NCI-H2171 treated with DMSO at 0.1 percent for 48 hours (cell line): ENCODE data around the gene ZNF846.
"Not testable (repeated sequence)": the region's sequence is repeated elsewhere in the genome, so short reads cannot be mapped to it uniquely, and the experiment has no call there.

Experiments used
- DNase-seq: peaks from one replicate; lab custom pipeline; 2025; lab: John Stamatoyannopoulos, UW

The ZNF846 gene

GRCh38 chr19:9768175-9769112, at the start of gene ZNF846:
Gene ZNF846, minus strand, starts transcription at chr19:9768738. Its CDS starts 3,788 bp downstream, at chr19:9764950.
- peak; percentile 94 for DNase-seq

GRCh38 chr19:9818175-9818733, 49.7 kb upstream of the ZNF846 start:
- DNase-seq, result no peak

DNA sequence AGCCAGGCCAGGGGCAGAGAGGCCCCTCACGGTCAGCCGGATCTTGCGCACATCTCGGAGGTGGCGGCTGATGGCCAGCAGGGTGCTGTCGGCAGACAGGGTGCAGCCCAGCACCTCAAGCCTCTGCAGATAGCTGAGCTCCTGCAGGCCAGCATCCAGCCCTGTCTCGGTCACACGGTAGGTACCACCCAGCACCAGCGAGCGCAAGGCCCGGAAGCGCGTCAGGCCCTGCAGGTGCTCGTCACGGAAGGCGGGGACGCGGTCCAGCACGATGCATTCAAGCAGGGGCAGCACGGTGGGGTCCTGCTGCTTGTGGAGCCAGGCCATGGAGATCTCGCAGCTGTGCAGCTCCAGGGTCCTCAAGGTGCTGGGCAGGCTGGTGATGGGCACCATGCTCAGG, 42.6 kb upstream of the ZNF846 start:
- DNase-seq, result no peak

DNA sequence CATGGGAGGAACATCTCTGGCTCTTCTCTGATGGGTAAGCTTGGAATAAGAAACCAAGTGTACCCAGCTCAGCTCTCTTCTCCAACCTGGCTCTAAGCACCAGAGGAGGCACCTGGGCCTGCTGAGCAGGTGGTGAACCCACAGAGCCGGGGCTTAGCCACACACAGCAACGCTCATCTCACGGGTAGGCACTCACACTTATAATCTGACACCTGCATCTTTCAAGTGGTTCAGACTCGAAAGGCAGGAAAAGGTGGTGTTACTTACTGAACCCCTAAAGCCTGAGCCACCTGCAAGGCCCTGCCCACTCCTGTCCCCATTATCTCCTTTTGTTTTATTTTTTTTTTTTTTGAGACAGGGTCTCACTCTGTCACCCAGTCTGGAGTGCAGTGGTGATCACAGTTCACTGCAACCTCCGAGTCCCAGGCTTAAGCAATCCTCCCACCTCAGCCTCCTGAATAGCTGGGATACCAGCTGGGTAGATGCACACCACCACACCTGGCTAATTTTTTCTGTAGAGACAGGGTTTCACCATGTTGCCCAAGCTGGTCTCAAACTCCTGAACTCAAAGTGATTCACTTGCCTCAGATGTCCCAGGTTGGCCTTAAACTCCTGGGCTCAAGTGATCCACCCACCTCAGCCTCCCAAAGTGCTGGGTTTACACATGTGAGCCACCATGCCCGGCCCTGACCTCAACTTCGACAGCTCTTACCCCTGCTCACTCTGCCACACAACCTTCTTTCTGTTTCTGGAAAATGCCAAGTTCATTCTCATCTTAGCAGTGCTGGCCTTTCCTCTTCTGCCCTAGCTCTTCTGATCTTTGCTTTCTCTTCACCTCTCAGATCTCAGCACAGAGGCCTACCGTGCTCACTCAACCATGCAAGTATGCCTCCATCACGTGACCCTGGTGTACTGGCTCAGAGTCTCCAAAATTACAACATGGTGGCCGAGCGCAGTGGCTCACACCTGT, 40.6 kb upstream of the ZNF846 start:
- no peak for DNase-seq

DNA sequence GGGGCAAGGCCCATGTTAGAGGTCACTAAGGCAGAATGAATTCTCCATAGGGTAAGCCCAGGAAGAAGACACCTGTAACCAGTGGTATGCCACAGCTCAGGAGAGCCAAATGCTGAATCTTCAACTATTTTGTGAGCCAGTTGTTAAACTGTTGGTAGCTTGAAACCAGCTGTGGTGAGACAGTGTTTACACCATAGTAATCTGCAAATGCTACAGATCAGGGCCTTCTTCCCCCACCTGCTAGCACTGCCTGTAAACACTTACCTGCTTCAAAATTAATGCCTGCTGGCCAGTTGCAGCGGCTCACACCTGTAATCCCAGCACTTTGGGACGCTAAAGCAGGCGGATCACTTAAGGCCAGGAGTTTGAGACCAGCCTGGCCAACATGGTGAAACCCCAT, 38.3 kb upstream of the ZNF846 start:
- no peak for DNase-seq

DNA sequence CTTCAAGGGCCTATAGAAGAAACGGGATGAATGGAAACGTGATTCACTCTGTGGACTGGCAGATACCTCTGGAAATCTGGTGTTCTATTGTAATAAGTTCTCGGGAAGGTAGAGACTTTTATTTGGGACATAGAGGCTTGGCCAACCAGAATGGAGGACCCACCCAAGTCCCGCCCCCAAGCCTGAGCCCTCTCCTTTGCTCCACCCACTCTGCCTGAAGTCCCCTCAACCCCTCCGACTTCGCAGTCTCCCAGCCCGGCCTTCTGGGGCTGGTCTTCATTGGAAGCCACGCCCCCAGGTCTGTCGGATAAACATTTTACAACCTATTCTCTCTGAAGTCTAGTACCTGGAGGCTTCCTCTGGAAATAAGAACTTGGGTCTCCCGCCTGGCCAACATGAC, 33.4 kb upstream of the ZNF846 start:
- DNase-seq, result no peak

DNA sequence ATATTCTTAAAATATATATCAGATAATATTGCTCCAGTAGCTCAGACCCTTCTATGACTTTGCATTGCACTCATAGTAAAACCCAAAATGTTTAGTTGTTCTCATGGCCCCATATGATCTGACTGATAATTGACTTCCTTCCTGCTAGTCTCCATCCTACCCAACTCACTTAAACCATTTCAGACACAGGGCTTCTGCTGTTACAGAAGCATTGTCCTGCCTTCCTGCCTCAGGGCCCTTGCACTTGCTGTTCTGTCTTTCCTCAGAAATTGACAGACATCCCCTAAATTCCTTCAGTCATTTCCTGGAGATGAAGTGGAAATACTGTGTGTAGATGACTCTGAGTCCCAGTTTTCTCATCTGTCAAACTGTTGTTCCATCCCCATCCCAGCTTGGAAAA, 30.6 kb upstream of the ZNF846 start:
- DNase-seq, result no peak

- no peak for DNase-seq
Measured at GRCh38 chr19:9797871-9798270, 29.3 kb upstream of the ZNF846 start.

DNA sequence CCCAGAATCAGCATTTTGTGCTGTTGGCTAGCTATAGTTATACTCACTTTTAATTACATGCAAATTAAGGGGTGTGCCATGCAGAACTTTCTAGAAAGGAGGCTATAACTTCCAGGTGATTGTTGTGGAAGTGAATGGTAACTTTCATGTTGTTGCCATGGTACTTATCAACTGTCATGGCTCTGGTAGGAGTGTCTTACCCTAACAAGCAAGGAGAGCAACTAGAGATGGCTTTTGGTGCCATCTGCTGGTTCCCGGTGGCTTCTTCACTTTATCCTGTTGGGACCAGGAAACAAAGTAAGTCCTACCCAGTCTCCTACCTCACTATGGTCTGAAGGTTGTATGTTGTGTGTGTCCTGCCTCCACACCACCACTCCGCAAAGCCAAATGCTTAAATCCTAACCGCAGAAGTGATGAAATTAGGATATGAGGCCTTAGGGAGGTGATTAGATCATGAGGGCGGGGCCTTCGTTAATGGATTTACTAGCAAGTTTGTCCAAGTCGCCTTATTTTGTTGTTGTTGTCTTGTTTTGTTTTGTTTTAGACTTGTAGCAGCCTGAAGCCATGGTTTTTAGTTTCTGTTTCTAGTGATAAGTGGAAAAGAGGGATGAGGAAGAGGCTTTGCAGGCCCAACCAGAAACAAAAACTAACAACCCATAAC, 27.7 kb upstream of the ZNF846 start:
- DNase-seq, result peak; percentile 74

- no peak for DNase-seq
Measured at GRCh38 chr19:9793071-9793591, 24.6 kb upstream of the ZNF846 start.

DNA sequence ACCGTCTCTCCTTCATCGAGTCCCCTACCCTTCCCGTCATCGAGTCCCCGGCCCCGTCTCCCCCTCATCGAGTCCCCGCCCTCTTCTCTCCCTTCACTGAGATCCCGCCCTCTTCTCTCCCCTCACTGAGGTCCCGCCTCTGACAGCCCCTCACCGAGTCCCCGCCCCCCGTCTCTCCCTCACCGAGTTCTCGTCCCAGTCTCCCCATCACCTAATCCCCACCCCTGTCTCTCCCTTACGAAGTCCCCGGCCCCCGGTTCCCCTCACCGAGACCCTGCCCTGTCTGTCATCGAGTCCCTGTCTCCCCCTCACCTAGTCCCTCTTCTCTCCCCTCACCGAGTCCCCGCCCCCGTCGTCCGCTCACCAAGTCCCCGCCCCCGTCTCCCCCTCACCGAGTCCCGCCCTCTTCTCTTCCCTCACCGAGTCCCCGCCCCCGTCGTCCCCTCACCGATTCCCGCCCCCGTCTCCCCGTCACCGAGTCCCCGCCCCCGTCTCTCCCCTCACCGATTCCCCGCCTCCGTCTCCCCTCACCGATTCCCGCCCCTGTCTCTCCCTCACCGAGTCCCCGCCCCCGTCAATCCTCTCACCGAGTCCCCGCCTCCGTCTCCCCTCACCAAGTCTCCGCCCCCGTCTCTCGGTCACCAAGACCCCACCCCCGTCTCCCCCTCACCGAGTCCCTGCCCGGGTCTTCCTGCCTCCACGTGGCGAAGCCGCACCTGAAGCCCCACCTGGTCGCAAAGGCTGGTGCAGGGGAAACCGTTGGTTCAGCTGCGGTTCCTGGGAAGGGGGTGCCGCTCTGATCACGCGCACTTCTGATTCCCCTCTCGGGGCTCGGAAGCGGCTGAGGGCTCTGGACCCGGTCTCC, 23.9 kb upstream of the ZNF846 start:
- DNase-seq, result peak; percentile 79

GRCh38 chr19:9791552-9792205, 23.1 kb upstream of the ZNF846 start:
- peak; percentile 81 for DNase-seq

DNA sequence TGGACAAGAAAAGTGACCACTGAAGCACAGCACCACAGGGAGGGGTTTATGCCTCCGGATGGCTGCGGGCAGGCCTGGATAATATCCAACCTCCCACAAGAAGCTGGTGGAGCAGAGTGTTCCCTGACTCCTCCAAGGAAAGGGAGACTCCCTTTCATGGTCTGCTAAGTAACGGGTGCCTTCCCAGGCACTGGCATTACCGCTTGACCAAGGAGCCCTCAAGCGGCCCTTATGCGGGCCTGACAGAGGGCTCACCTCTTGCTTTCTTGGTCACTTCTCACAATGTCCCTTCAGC, 22.5 kb upstream of the ZNF846 start:
- not testable (repeated sequence) for DNase-seq

- DNase-seq, result not testable (repeated sequence)
Measured at GRCh38 chr19:9789579-9789978, 21.0 kb upstream of the ZNF846 start.

- no peak for DNase-seq
Measured at GRCh38 chr19:9789066-9789465, 20.5 kb upstream of the ZNF846 start.

GRCh38 chr19:9788604-9789003, 20.1 kb upstream of the ZNF846 start:
- not testable (repeated sequence) for DNase-seq

GRCh38 chr19:9786819-9787218, 18.3 kb upstream of the ZNF846 start:
- no peak for DNase-seq

DNA sequence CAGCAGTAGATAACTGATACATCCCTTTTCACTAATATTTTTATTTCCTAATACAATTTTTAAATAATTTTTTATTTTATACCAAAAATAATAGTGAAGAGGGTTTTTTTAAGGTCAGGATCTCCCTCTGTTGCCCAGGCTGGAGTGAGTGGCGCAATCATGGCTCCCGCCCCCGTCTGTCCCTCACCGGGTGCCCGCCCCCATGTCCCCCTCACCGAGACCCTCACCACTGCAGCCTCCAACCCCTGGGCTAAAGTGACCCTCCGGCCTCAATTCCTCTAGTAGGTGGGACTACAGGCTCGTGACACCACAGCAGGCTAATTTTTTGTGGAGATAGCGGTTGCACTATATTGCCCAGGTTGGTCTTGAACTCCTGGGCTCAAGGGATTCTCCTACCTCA, 17.8 kb upstream of the ZNF846 start:
- DNase-seq, result no peak

GRCh38 chr19:9785367-9786331, 17.1 kb upstream of the ZNF846 start:
- peak; percentile 86 for DNase-seq
